ENCODE measurements around the gene OLIG3. TPM values are rescaled to one million over a fixed set of nuclear protein-coding genes. Genes with fewer than 3 reads are reported as not detected.

The OLIG3 gene
- not detected in 2 replicates for total RNA-seq (2014; rRNA removed; shearing (Covaris generic))

DNA sequence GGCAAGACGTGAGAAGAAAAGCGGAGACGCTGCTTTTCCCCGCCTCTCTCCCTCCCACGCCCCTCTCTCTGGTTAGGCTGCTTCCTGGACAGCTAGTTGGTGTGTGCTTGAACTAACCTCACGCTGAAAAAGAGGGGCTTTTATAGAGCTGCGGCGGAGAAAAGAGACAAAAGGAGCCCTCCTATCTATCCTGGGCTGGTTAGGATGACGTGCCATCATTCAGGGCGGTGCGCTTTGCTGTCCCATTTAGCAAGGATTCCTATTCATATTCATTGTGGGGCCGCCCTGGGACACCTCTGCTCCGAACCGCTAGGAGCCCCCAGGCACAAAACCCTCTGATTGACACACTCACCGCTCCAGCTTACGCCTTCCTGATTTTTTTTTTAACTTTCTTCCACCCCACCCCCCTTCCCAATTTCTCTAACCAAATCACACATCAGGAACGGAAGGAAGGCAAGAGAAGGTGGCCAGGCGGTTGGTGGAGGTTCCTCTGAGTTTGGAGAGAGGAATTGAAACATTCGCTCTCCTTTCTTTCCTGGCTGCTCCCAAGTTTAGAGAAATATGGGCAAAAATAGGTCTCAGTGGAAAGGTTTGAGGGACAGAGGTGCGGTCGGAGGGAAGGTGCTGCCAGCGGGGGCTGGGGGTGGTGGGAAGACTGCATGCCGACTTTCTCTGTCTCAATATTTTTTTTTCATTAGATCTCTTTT, at the start of gene OLIG3:
TSS of gene OLIG3 (minus strand) at position 114 of the 707 bp plus-strand sequence. CDS start 224 bp downstream, outside the sequence.
- no peak for DNase-seq (ENCODE audit: low read depth)

DNA sequence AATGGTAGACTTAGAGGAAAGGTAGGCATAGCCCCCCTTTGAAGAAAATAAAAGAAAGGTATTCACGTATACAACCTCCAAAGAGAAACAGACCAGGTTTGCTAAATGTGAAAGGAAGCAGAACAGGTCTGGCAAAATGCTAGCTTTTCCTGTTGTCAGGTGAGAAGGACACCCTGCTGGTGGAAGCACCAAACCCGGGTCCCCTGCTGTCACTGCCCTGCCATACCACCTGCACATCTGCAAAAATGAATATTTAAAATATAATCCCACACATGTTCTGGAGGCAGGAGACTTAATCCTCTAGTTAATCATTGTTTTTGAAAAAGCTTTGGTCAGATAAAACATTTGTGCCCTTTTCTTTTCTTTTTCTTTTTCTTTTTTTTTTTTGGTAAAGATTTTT, 48.9 kb upstream of the OLIG3 start:
- no peak for DNase-seq (ENCODE audit: low read depth)

DNA sequence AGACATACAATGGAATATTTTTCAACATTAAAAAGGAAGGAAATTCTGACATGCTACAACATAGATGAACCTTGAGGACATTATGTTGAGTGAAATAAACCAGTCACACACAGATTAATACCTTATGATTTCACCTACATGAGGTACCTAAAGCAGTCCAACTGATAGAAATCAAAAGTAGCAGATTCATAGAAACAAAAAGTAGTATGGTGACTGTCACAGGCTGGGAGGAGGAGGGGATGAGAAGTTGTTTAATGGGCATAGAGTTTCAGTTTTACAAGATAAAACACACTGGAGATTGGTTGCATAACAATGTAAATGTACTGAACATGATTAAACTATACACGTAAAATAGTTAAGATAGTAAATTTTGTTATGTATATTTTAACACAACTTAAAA, 48.5 kb upstream of the OLIG3 start:
- no peak for DNase-seq (ENCODE audit: low read depth)

- no peak for DNase-seq (ENCODE audit: low read depth)
Observed at GRCh38 chr6:137541534-137542063, 47.4 kb upstream of the OLIG3 start.

DNA sequence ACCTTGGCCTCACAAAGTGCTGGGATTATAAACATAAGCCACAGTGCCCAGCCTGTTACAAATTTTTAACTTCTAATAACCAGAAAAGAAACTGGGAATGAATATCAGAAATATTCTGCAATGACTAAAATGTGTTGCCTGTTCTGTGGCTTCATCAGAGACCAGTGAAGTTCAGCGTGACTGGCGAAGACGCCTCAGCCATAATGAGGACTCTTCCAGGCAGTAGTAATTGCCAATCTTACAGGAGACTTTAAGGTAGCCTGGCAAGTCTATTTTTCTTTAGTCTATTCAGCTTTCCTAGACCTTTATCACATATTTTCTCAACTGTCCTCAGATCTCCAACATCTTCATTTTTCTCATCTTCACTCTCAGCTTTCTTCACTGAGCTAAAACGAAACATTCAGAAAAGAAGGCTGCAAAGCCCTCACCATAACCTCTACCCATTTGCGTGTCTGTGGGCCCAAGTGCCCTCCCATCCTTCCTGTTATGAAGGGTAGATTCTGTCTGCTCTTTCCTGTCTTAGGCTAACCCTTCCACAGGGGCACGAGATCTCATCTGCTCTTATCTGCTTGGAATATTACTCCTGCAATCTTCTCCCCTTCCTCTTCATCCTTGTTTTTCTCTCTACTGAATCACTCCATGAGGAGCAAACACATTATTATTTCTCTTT, 42.0 kb upstream of the OLIG3 start:
- no peak for DNase-seq (ENCODE audit: low read depth)

DNA sequence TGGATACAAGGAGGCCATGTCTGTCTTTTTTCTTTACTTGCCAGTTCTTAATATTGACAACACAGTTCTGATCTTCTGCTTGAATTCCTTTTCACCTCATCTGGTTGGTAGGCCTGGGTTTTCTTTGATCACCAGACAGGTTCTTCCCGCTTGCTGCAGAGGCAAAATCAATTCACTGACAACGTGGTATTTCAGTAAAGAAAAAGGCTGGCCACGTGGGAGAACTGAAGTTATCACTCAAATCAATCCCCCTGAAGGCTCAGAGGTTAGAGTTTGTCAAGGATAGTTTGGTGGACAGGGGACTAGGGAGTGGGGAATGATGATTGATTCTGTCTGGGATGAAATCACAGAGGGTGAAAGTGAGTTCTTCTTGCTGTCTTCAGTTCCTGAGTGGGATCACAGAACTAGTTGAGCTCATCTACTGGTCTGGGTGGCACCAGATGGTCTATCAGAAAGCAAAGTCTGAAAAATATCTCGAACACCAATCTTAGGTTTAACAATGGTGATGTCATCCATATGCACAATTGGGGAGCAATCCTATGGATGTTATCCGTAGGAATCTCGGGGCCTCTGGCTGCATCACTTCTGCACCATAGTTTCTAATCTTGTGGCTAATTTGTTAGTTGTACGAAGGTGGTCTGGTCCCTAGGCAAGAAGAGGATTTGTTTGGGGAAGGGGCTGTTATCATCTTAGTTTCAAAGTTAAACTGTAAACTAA, 37.3 kb upstream of the OLIG3 start:
- no peak for DNase-seq (ENCODE audit: low read depth)

- no peak for DNase-seq (ENCODE audit: low read depth)
Observed at GRCh38 chr6:137530404-137530803, 36.2 kb upstream of the OLIG3 start.

DNA sequence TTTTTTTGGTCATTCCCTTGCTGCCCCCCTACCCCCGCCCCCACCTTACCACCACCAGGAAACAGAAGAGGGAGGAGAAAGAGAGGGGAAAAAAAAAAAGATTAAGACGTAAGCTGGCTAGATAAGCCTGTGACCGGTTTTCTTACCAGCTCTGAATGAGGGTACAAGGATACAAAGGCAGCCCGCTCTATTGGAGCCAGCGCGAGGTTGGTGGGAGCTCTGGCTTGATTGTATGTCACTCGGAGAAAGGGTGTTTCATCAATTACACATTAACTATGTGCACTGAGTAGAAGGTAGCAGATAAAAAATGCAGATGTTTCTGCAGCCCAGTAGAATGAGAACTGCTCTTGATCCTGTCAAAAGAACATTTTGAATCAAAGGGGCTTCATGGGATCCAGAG, 28.6 kb upstream of the OLIG3 start:
- no peak for DNase-seq (ENCODE audit: low read depth)

GRCh38 chr6:137522198-137522798, 28.1 kb upstream of the OLIG3 start:
- no peak for DNase-seq (ENCODE audit: low read depth)

GRCh38 chr6:137520520-137520919, 26.3 kb upstream of the OLIG3 start:
- DNase-seq (ENCODE audit: low read depth) = no peak

GRCh38 chr6:137519629-137520176, 25.5 kb upstream of the OLIG3 start:
- no peak for DNase-seq (ENCODE audit: low read depth)

GRCh38 chr6:137518386-137518983, 24.3 kb upstream of the OLIG3 start:
- DNase-seq (ENCODE audit: low read depth) = no peak

DNA sequence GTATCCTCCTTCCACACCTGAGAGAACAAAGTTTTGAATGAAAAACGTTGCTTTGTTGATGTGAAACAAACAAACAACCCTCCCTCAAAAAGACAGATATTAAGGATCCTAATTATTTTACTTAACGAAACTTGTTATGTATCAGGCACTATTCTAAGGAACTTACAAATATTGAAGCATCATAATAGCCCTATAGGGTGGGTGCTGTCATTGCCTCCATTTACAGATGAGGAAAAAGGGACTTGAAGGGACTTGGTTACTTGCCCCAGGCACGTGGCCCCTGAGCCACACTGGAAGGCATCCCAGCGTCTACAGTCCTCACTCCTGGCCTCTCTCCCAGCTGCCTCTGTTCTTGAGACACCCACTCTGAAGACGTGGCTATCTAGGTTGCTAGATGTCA, 20.2 kb upstream of the OLIG3 start:
- DNase-seq (ENCODE audit: low read depth) = no peak

DNA sequence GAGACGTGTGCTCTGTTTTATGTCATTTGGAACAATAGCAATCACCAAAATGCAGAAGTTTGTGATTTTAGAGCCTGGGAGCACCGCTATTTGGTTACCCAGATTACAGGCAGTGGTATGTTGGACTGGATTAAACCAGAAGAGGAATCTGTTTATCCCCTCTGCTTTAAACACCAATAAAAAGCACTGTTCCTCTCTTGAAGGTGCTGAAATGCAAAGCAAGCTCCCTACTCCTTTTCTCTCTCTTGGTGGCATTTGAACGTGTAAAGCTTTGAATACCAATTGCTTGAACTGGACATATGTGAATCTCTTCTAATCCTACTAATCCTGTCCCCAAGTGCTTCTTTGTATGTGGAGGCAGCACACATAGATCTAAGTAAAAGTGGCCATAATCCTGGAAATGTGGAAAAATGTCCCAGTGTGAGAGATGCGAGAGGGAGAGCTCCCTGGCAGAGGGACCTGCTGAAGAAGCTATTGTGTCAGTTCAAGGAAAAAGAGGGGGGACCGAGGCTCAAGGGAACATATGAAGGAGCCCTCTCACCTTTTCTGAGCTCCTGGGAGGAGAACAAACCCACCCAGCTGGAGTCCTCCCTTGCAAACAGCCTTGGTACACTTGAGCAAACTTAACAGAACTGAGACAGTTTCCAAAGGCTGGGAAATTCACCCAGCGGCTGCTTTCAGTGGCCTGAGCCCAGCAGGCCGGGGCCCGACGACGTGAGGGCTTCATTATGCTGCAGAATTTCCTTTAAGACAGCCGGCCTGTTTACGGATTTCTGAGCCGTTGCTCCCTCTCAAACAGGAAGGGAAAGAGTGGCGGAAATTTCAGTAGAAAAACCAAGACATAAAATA, 18.8 kb upstream of the OLIG3 start:
- DNase-seq (ENCODE audit: low read depth) = no peak

DNA sequence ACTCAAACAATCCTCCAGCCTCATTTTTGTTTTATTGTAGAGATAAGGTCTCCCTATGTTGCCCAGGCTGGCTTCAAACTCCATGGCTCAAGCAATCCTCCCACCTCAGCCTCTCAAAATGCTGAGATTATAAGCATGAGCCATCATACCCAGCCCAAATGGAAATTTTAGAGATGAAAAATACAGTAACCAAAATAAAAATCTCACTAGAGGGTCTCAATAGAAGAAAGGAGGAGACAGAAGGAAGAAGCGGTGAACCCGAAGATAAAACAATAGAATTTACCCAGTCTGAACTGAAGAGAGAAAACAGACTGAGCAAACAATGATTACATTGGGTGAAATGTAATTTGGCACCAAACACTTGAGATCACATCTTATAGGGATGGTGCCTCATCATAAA, 16.7 kb upstream of the OLIG3 start:
- no peak for DNase-seq (ENCODE audit: low read depth)

DNA sequence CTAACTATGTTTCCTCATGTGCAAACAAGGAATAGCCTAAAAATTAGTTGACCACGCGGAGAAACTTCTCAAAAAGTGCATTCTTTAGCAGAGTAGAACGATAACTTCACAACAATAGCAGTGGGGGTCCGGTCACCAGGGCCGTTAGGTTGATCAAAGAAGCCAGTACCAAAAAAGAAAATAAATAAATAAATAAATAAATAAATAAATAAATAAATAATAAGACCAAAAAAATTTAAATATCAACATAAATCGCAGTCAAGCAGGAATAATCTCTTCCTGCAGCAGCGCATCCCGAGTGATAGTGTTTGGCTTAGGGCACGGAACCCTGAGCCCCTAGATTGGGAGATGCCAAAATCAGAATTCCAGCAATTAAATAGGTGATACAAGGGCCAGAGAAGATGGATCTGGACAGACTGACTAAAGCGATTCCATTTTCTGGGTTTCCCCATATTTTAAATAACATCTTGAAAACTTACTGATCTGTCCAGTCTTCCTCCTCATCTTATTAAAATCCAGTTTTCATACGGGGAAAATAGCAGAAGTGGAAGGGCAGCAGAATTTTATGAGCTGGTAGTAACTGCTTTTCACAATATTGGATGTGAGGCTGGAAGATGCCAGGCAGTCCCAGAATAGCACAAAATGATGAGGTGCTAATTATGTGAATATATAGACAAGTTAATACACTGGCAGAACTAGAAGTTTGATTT, 4.4 kb upstream of the OLIG3 start:
- no peak for DNase-seq (ENCODE audit: low read depth)

DNA sequence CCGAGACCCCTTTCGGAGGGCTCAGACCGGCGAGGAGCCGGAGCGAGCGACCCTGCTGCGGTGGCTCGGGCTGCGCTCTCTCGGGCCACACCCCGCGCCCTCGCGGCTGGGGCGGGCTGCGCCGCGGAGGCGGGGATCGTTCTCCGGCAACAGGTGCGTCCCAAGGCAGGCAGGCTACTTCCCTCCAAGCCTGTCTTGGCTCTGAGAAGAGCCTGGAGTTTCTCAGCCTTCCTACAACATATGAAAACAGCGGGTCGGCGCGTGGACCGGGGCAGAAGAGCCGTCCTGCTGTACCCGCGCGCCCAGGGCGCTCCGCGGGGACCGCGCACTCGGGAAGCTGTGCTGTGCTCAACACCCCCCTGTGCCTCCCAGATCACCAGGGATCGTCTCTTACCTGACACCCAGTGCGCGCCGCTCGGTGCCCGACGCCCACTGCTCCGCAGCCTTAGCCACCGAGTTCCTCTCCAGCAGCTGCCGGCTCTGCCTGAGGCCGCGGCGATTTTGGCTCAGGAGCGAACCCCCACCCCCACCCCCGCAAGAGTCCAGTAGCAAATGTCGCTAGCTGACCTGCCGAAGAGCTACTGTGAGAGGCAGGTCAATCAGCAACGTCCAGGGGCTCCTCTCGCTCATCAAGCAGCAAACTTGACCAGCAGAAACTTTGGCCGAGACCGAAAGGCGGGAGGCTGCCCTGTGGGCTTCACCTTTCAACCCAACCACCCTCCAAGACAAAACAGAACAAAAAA, 3.7 kb upstream of the OLIG3 start:
- no peak for DNase-seq (ENCODE audit: low read depth)

DNA sequence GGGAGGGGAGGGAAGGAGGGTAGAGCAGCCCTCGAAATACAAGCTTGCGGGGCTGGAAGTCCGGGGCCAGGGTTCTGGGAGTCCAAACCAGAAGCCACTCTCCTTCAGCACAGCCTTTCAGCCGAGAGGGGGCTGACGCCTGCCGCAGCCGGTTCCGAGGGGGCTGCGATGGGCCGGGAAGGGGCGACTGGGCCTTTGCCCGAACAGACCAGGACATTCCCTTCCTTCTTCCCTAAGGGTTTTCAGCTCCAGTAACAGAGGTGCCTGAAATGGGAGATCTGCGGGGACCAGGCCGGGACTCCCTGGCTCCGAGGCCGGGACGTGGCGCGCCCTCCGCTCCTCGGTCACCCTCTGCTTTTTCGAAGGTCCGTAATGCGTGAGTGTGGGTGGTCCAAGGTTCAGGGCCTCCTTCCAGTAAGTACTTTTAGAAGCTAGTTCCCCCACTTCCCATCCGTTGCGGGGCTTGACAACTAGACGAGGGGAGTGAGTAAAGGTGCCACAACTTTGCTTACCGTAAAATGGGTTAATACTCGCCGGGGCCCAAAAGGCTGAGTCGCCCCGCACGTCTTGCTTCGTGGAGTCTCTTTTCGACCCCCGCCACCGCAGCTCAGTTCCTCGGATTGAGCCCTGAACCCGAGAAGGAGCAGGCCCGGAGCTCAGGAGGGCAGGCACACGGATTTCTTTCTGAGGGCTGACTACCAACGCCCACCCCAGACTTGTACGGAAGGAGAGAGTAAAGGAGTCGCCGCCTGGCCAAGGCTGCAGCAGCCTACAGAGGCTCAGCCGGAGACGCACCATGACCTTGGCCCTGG, 2.9 kb upstream of the OLIG3 start:
- DNase-seq (ENCODE audit: low read depth) = no peak

All from M059J (cell line).